Stimulated activated CD4-positive, alpha-beta T cell treated with anti-CD3 and anti-CD28 coated beads, Interleukin-15, amount 100 ng/mL, for 24 hours (primary cell): ENCODE measurements around the gene PARVG.

Experiments
- DNase-seq: peaks from one replicate; pipeline ENCODE4 v3.0.0-alpha.2; 2020

PARVG gene

DNA sequence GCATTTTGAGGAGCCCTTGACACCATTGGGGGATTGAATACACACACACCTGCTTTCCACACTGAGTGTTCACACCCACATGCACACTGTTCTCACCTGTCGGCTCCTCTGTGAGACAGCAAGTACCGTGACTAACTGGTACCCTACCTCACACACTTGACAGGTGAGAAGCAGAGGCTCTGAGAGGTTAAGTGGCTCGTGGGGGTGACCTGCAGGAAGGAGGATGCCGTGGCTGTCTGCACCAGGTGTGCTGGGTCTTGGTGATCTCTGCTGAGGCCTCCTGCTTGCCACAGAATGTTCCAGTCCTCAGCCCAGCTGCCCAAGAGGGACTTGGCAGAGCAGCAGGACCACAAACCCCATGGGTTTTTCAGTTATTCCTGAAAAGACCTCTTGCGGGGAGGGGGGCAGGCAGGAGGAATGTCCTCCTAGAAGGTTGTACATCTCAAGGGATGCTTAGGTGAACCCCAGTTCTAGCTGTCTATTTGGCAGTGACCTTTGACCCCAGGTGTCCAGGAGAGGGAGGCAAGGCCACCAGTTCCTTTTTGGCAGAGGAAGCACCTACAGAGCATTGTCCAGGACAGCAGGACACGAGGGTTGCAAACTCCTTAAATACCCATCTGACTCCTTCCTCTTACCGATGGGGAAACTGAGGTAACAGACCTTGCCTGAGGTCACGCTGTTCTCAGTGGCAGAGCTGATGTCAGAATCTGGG lies 66.0 kb downstream of the PARVG start:
- no peak for DNase-seq

DNA sequence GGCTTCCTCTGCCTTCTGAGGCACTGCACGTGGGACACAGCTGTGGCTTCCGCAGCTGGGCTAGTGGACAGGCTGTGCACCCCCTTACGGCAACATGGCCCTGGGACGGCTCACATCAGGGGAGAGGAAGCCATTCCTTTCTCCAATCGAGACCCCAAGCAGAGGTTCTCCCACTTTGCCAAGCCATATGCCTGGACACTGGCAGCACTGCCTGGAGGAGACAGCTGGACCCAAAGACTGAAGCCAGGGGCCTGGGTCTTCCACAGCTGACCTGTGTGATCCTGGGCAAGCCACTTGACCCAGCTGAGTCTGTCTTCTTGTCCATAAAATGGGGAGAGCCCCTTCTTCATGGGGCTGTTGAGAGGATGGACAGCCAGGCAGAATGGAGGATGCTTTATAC lies 66.6 kb downstream of the PARVG start:
- DNase-seq, result no peak

DNA sequence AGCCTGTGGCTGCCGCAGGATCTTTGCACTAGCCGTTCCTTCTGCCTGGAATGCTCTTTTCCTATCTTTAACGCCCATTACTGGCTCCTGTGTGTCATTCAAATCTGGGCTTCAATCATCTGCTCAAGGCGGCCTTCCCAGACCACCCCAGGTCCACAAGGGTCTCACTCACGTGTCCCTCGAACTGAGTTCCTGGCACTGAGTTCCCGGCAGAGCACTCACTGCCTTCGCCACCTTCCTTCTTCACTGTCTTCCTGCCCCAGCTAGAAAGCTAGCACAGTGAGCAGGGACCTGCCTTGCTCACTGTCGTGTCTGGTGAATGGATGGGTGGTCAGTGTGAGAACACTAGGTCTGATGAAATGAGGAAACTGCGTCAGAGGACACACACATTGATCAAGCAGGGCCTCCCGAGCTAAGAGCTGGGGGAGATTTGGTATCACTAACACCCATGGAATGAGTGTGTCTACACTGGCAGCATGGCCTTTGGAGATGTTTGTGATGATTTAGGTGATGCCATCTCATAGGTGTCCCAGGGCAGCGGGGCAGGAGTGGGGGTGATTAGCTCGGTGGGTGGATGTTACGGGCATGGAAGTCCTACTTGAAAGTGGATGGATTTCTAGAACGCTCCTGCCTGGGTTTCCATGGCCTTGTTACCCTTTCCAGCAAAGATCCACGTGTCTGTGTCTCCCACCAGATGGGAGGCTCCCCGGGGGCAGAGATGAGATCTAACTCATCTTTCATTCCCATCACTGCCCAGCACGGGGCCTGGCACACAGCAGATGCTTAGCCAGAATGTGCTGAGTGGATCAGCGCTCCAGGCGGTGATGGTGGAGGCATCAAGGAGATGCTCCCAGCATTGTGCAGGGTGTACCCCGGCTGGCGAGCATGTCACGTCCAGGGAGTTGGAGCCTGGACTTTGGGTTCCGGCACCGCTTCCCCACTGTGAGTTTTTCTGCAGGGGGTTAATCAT lies 67.5 kb downstream of the PARVG start:
- DNase-seq, result no peak

DNA sequence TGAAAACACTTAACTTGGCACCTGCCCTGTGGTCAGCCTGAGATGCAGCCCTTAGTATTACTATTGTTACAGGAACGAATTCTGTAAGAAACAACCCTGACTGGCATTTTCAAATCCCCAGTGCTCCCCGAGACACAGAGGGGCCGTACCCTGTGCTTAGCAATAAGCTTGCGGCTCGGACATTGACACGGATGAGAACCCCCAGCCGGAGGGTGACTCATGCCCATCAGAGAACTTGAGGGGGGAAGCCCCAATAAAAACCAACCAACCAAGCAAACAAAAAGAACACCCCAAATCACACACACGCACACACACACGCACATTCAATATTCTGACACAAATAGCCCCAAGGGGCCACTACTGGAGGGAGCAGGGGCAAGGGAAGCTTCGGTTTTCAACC lies 68.2 kb downstream of the PARVG start:
- DNase-seq, result no peak

GRCh38 chr22:44249376-44250147 lies 68.8 kb downstream of the PARVG start:
- no peak for DNase-seq

DNA sequence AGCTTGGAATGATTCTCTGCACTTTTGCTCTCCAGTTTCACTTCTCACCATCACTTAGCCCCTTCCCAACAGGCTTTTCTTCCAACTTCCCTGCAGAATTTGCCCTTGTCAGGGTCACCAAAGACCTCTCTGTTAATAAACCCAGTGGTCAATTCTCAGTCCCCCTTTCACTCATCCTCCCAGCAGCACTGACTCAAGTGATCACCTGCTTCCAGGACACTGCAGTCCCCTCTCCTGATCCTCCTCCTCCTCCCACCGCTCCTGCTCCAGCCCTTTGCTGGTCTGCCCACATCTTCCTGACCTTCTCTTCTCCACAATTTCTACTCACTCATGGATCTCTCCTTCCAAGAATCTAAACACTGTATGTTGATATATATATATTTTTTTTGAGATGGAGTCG lies 74.1 kb downstream of the PARVG start:
- DNase-seq, result no peak

DNA sequence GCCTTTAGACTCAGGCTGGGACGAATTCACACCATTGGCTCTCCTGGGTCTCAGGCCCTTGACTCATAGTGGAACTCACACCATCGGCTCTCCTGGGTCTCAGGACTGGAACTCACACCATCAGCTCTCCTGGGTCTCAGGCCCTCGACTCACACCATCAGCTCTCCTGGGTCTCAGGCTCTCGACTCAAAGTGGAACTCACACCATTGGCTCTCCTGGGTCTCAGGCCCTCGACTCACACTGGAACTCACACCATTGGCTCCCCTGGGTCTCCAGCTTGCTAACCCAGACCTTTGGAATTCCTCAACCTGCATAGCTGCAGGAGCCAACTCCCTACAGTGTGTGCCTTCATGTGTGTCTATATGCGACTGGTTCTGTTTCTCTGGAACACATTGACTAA lies 75.4 kb downstream of the PARVG start:
- no peak for DNase-seq

GRCh38 chr22:44256556-44257485 lies 76.1 kb downstream of the PARVG start:
- DNase-seq, result no peak
